HepG2 (cell line): Measurements from ENCODE around the gene HSPA13. TPM values are rescaled to one million over a fixed set of nuclear protein-coding genes. Genes with fewer than 3 reads are reported as not detected.

Experiments used
- AGO2 ChIP-seq: fragments of 200-400 bp; formaldehyde crosslinking; optimal IDR thresholded peaks from 2 replicates; pipeline ENCODE3; 2017; ENCODE audit warnings: mild to moderate bottlenecking, low read depth, low read length, moderate library complexity
- ARNTL ChIP-seq: sonication (generic); formaldehyde crosslinking; IDR thresholded peaks from 2 replicates; pipeline ENCODE4 v1.4.0; 2020; ENCODE audit warnings: mild to moderate bottlenecking, missing genetic modification reagents
- BHLHE40 ChIP-seq: IDR thresholded peaks from 2 replicates; pipeline ENCODE4 v1.6.1; 2011; ENCODE audit warnings: low read length, improper control_type of control experiment
- CHCHD3 ChIP-seq: sonication (generic); formaldehyde crosslinking; IDR thresholded peaks from 2 replicates; pipeline ENCODE4 v1.8.0; 2022; ENCODE audit warnings: mild to moderate bottlenecking, missing genetic modification reagents, moderate library complexity
- HINFP ChIP-seq: sonication (generic); formaldehyde crosslinking; IDR thresholded peaks from 2 replicates; pipeline ENCODE4 v1.4.0; 2020; ENCODE audit warnings: low read depth, mild to moderate bottlenecking, missing genetic modification reagents
- JDP2 ChIP-seq: sonication (generic); formaldehyde crosslinking; IDR thresholded peaks from 2 replicates; pipeline ENCODE4 v1.8.1; 2022; ENCODE audit warnings: missing genetic modification reagents, borderline replicate concordance
- MED1 ChIP-seq: sonication (generic); formaldehyde crosslinking; IDR thresholded peaks from 2 replicates; pipeline ENCODE4 v1.4.0; 2020; ENCODE audit warnings: missing genetic modification reagents
- MZF1 ChIP-seq: sonication (generic); formaldehyde crosslinking; IDR thresholded peaks from 2 replicates; pipeline ENCODE4 v1.8.1; 2023; ENCODE audit warnings: mild to moderate bottlenecking, missing genetic modification reagents, borderline replicate concordance
- NFAT5 ChIP-seq: sonication (generic); formaldehyde crosslinking; IDR thresholded peaks from 2 replicates; pipeline ENCODE4 v1.4.0; 2020; ENCODE audit warnings: missing genetic modification reagents
- PBX2 ChIP-seq: IDR thresholded peaks from 2 replicates; pipeline ENCODE4 v1.6.1; 2016; ENCODE audit warnings: control low read depth
- PRDM10 ChIP-seq: sonication (generic); formaldehyde crosslinking; IDR thresholded peaks from 2 replicates; pipeline ENCODE4 v1.4.0; 2020; ENCODE audit warnings: low read depth, missing genetic modification reagents
- SMYD3 ChIP-seq: sonication (generic); formaldehyde crosslinking; IDR thresholded peaks from 2 replicates; pipeline ENCODE4 v1.8.1; 2023; ENCODE audit warnings: mild to moderate bottlenecking, missing genetic modification reagents
- SNRNP70 ChIP-seq: fragments of 200-400 bp; formaldehyde crosslinking; IDR thresholded peaks from 2 replicates; pipeline ENCODE4 v1.6.1; 2017; ENCODE audit warnings: mild to moderate bottlenecking, low read depth, low read length, moderate library complexity
- ZMAT3 ChIP-seq: sonication (generic); formaldehyde crosslinking; conservative IDR thresholded peaks from 2 replicates; pipeline ENCODE4 v1.7.0; 2021; ENCODE audit warnings: missing genetic modification reagents
- ZNF232 ChIP-seq: sonication (generic); formaldehyde crosslinking; IDR thresholded peaks from 2 replicates; pipeline ENCODE4 v1.4.0; 2020; ENCODE audit warnings: missing genetic modification reagents, borderline replicate concordance
- ZNF256 ChIP-seq: sonication (generic); formaldehyde crosslinking; conservative IDR thresholded peaks from 2 replicates; pipeline ENCODE4 v1.4.0; 2020; ENCODE audit warnings: missing genetic modification reagents
- ZNF44 ChIP-seq: sonication (generic); formaldehyde crosslinking; IDR thresholded peaks from 2 replicates; pipeline ENCODE4 v1.5.1; 2020; ENCODE audit warnings: mild to moderate bottlenecking, missing genetic modification reagents
- ZNF747 ChIP-seq: sonication (generic); formaldehyde crosslinking; IDR thresholded peaks from 2 replicates; pipeline ENCODE4 v1.8.1; 2023; ENCODE audit warnings: missing genetic modification reagents, mild to moderate bottlenecking, borderline replicate concordance
- polyA plus RNA-seq, 8 experiments: library from polyadenylated mRNA; depleted of rRNA in 3 of 8; stranded (reverse) in 7 of 8; unstranded in 1 of 8; fragments of >200 nt; fragmentation: Illumina TruSeq in 4 of 8; extraction: Trizol in 4 of 8; gene quantifications; 2 replicates each; pipeline versions ENCODE4 v1.2.1 to v1.2.3, GENCODE V29; 2011 to 2016; ENCODE audit warnings: low read depth in 4 of 8, missing spikeins in 1 of 8, mixed read lengths in 1 of 8; ENCODE audit not compliant: insufficient read depth in 1 of 8
- total RNA-seq, 5 experiments: library from RNA; depleted of rRNA; stranded (reverse); fragments of >200 nt; fragmentation: Illumina TruSeq; extraction: Trizol; gene quantifications; 2 replicates each; pipeline ENCODE4 v1.2.3, GENCODE V29; 2016; ENCODE audit warnings: low read depth in 1 of 5

Gene HSPA13
- total and polyA plus RNA-seq, 2 of the 13 experiments (the other 11 are each of a cell fraction or from before 2014, with no cell fraction given), result 21.2 to 28.4 TPM

- TF ChIP-seq NFAT5 (CRISPR knock-in tag) (no peak), PBX2 (CRISPR knock-in tag) (no peak), CHCHD3 (CRISPR knock-in tag) (no peak), ZMAT3 (no peak), ZNF747 (CRISPR knock-in tag) (no peak), BHLHE40 (no peak), HINFP (CRISPR knock-in tag) (no peak), JDP2 (CRISPR knock-in tag) (no peak), PRDM10 (CRISPR knock-in tag) (no peak), AGO2 (no peak), ZNF256 (CRISPR knock-in tag) (no peak), MED1 (CRISPR knock-in tag) (0 out of 2 replicates have a peak, but pooled peaks have one; percentile 10), ZNF232 (CRISPR knock-in tag) (no peak), MZF1 (CRISPR knock-in tag) (no peak), ZNF44 (CRISPR knock-in tag) (no peak), SMYD3 (CRISPR knock-in tag) (no peak), SNRNP70 (no peak), ARNTL (CRISPR knock-in tag) (0 out of 2 replicates have a peak, but pooled peaks have one; percentile 21)
These were observed at the start of gene HSPA13 (continued) for GRCh38 chr21:14382835-14383595.
